HG03342 (cell line): ENCODE data around the gene RAI1.

ENCODE experiments used
- ATAC-seq: cut with Tn5 transposase; IDR thresholded peaks from one replicate; pipeline ENCODE4 v1.9.1; 2021; ENCODE audit warnings: mild to moderate bottlenecking, moderate library complexity; ENCODE audit not compliant: unreplicated experiment

The RAI1 gene

GRCh38 chr17:17696882-17697633 is 15.8 kb downstream of the RAI1 start:
- no peak for ATAC-seq

DNA sequence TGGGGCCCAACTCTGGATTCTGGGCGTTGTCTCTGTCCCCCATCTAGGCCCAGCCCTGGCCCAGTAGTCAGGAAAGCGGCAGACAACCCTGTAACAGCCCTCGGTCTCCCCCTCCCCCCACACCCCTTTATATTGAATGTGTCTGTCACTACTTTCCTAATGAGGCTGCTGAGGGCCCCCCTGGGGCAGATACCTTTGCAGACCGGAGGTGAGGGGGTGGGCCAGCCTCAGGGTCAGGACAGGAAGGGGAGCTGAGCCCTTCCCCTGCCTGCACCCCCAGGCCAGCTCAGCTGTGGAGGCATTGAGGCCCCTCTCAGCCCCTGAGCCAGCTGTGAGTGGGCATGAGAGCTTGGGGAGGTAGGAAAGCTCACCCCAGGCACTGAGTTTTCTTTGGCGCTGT is 17.1 kb downstream of the RAI1 start:
- no peak for ATAC-seq

- no peak for ATAC-seq
These were observed 17.7 kb downstream of the RAI1 start for GRCh38 chr17:17698869-17699351.

DNA sequence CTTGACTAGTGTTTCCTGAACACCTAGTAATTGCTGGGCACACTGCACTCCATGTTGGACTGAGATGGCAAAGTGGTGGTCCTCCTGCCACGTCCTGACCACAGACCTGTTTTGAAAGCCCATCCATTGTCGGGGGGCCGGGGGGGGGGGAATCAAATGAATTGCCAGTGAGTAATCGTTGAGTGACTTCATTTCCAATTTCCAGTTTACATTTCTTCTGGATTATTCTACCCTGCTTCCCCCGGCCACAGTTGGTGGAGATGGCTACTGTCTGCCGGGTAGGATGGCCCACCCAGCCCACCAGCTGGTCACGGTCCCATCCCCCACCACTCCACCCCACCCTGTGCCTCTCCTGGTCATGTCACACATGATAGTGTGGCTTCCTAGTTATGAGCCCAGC is 18.2 kb downstream of the RAI1 start:
- ATAC-seq: no peak

- ATAC-seq: no peak
These were observed 19.2 kb downstream of the RAI1 start for GRCh38 chr17:17700251-17700969.

DNA sequence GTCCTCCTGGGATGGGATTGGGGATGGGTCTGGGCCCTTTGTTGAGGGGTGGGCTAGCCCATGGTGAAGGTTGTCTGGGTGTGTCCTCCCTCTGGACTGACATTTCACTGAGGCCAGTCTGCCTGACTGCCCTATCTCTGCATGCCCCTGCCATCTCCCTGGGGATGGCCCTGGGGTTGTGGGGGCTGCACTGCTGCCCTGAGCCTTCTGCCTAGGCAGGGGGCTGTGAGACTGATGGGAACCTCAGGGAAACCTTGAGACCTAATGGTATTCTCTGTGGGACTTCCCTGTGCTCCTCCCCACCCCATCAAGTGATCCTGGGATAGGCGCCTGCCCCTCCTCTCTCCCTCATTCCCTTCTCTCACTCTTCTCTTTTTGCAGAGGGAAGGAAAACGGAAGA is 19.9 kb downstream of the RAI1 start:
- no peak for ATAC-seq

DNA sequence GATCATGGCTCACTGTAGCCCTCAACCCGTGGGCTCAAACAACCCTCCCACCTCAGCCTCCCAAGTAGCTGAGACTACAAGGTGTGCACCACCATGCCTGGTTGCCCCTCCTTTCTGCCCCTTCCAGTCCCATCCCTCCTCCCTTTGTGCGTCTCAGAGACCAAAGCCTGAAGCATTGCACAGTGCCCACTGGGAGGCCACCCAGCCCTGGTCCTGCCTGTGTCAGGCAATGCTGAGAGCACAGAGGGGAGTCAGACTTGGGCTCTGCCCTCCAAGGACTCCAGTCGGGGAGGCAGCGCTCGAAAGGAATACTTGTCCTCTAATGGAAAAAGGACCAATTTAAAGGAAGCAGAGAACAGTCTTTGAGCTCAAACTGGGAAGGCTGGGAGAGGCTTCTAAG is 20.4 kb downstream of the RAI1 start:
- no peak for ATAC-seq

GRCh38 chr17:17702449-17703139 is 21.3 kb downstream of the RAI1 start:
- ATAC-seq: no peak

- ATAC-seq: no peak
These were observed 22.1 kb downstream of the RAI1 start for GRCh38 chr17:17703140-17703919.

GRCh38 chr17:17704931-17705330 is 23.7 kb downstream of the RAI1 start:
- no peak for ATAC-seq

DNA sequence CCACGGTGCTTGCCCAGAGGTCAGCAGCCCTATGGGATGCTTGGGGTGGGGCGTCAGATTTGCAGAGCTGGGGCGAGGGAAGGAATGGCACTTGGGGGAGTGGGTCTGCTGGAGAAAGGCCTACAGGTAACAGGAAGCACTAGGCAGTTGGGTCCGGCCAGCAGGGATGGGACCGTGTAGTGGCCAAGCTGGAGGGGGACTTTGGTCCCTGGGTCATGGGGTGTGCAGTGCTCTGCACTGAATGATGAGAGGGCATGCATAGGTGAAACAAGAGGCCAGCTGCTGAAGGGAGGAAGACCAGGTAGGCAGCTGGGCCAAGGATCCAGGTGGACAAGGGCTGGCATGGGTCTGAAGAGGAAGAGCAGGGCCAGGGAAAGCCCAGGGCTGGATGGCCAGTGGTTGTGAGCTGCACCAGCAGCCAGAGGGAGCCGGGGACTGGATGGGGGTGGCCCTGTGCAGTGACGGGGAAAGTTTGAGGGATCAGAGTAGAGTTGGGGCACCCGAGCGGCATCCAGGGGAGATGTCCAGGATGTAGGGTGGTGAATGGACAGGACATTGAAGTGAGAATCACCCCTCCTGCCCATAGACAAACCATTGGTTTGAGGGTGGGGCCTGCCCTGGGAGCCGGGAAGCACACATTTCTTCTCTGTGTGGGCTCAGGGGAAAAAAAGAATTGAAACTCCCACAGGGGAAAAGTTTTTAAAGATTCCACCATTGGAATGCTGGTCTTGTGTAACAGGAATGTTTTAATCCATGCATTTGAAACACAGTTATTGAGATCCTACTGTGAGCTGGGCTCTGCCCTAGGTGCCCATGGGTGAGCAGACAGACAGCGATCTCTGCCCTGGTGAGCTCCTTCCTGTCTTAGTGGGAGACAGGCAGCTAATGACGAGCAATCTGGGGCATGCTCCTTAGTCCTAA is 25.1 kb downstream of the RAI1 start:
- no peak for ATAC-seq

DNA sequence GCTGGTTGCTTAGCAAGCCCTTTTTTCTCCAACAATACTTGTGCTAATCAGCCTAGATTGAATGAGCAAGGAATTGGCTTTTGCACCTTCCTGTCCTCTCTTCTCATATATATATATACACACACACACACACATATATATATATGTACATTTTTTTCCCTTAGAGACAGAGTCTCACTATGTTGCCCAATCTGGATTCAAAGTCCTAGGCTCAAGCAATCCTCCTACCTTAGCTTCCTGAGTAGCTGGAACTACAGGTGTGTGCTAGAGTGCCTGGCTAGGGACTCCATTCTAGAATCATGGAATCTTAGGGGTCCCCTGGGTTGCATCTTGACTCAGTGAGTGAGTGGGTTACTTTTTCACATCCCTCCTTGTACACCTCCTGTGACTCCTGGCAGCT is 27.0 kb downstream of the RAI1 start:
- ATAC-seq: no peak

DNA sequence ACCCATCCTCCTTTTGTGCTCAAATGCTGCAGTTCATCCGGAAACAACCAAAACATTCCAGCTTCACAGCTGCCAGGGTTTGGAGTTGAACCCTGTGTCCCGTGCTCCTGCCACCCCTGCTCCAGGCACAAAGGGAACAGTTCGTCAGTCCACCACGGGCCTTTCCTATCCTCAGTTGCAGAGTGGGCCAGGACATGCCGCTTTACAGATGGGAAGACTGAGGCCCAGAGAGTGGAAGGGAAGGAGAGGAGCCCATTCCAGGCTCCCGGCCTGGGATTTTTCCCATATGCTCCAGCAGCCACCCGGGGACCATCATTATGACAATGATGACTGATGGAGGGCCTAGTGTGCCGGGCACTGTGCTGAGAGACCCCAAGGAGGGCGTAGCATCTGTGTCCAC is 27.6 kb downstream of the RAI1 start:
- no peak for ATAC-seq

DNA sequence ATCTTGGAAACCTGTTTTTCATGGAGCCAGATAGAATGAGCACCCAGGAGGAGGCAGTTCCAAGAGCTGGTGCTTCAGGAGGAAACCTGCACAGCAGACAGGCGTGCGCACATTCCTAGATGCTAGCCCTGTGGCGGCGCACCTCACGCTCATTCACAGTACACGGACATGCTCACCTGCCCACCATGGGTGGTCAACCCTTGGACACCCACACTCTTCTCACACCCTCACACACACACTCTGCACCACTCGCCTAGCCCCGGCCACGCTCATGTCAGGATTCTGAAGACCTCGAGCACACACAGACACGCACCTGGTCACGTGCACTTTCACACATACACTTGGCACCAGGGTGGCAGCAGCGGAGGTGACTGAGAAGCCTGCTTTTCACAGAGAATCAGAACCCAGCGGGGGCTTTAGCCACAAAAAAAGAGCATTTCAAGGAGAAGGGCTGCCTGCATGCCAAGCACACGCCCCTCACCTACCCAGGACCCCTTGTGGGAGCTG is 28.6 kb downstream of the RAI1 start:
- ATAC-seq: no peak

DNA sequence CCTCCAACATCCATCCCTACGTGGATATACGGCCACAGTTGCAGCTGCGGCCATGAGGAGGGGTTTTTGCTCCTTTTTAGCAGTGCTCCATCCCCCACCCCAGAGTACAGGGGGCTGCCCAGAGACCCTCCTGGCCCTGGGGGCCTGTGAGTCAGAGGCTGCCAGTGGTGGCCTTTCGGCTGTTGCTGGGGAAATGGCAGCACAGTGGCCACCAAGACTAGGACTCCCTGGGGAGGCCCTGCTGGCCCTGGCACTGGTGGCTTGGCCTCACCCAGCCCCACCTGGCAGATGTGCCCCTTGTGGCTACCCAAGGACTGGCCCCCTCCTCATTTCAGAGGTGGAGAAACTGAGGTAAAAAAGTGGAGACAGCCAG is 29.1 kb downstream of the RAI1 start:
- no peak for ATAC-seq

- no peak for ATAC-seq
These were observed 29.7 kb downstream of the RAI1 start for GRCh38 chr17:17710728-17711541.

- no peak for ATAC-seq
These were observed 30.4 kb downstream of the RAI1 start for GRCh38 chr17:17711641-17712162.

DNA sequence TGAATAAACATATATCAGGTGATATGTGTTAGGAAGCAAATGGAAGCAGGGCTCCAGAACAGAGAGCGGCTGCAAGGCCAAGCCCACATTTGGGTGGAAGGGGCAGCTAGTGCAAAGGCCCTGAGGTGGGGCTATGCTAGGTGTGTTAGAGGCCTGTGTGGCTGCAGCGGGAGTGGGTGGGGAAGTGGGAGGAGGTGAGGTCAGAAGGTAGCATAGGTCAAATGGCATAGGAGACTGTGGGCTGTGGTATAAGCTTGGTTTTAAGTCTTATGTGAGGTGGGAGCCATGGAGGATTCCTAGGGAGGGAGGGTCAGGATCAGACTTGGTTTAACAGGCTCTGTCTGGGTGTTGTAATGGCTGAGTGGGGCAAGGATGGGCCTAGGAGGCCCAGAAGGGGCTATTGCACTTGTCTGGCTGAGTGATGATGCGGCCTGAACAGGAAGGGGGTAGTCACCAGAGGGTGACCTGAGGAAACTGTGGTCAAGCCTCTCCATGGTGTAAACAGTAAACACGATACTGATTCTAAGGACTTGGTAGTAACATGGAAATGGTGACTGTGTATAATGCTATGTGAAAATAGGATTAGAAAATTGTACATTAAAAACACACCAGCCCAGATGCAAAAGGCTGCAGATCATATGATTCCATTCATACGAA is 31.1 kb downstream of the RAI1 start:
- peak; percentile 87 for ATAC-seq
